GM19455 (cell line): Measurements from ENCODE around the gene RNF130.

Source experiments
- ATAC-seq: cut with Tn5 transposase; IDR thresholded peaks from one replicate; pipeline ENCODE4 v1.9.1; 2021; ENCODE audit not compliant: unreplicated experiment

RNF130 gene

GRCh38 chr5:180060192-180060591, 11.4 kb downstream of the RNF130 start:
- ATAC-seq: no peak

GRCh38 chr5:180059326-180059725, 12.2 kb downstream of the RNF130 start:
- no peak for ATAC-seq

- no peak for ATAC-seq
Observed at GRCh38 chr5:180056153-180056552, 15.4 kb downstream of the RNF130 start.

GRCh38 chr5:180054226-180054625, 17.3 kb downstream of the RNF130 start:
- no peak for ATAC-seq

- no peak for ATAC-seq
Observed at GRCh38 chr5:180053061-180053602, 18.4 kb downstream of the RNF130 start.

GRCh38 chr5:180052211-180052818, 19.2 kb downstream of the RNF130 start:
- ATAC-seq: no peak

- no peak for ATAC-seq
Observed at GRCh38 chr5:180050121-180050940, 21.2 kb downstream of the RNF130 start.

GRCh38 chr5:180049185-180049548, 22.4 kb downstream of the RNF130 start:
- ATAC-seq: no peak

- no peak for ATAC-seq
Observed at GRCh38 chr5:180047667-180048066, 23.9 kb downstream of the RNF130 start.

- no peak for ATAC-seq
Observed at GRCh38 chr5:180046656-180047055, 24.9 kb downstream of the RNF130 start.

GRCh38 chr5:180045889-180046499, 25.6 kb downstream of the RNF130 start:
- no peak for ATAC-seq

GRCh38 chr5:180043377-180043776, 28.2 kb downstream of the RNF130 start:
- ATAC-seq: no peak

- no peak for ATAC-seq
Observed at GRCh38 chr5:180041301-180042274, 30.0 kb downstream of the RNF130 start.

GRCh38 chr5:180040287-180041214, 31.0 kb downstream of the RNF130 start:
- ATAC-seq: no peak

GRCh38 chr5:180035206-180035931, 36.2 kb downstream of the RNF130 start:
- no peak for ATAC-seq

GRCh38 chr5:180034564-180034963, 37.0 kb downstream of the RNF130 start:
- ATAC-seq: no peak

GRCh38 chr5:180027459-180028089, 44.0 kb downstream of the RNF130 start:
- no peak for ATAC-seq

GRCh38 chr5:180026734-180027458, 44.7 kb downstream of the RNF130 start:
- ATAC-seq: no peak
